Neuronal stem cell (in vitro differentiated cells): ENCODE measurements around the gene RPS28. TPM values are rescaled to one million over a fixed set of nuclear protein-coding genes. Genes with fewer than 3 reads are reported as not detected.
"Not testable (repeated sequence)": the region's sequence is repeated elsewhere in the genome, so short reads cannot be mapped to it uniquely, and the experiment has no call there.

ENCODE experiments used
- DNase-seq: peaks from one replicate; pipeline ENCODE4 v3.0.0-alpha.2; 2013; ENCODE audit warnings: low spot score
- H2AFZ ChIP-seq: one replicate; pipeline ENCODE4 v1.6.1; 2013; ENCODE audit warnings: mild to moderate bottlenecking, low read length, inconsistent platforms
- H2AK5ac ChIP-seq: 2 replicates; pipeline ENCODE4 v1.6.1; 2013; ENCODE audit warnings: low read depth, mild to moderate bottlenecking, inconsistent platforms, low read length, moderate library complexity, mixed read lengths
- H2BK120ac ChIP-seq: 2 replicates; pipeline ENCODE4 v1.6.1; 2013; ENCODE audit warnings: low read depth, mild to moderate bottlenecking, inconsistent platforms, low read length, moderate library complexity, mixed read lengths
- H2BK12ac ChIP-seq: one replicate; pipeline ENCODE4 v1.6.1; 2013; ENCODE audit warnings: low read length, inconsistent platforms
- H2BK15ac ChIP-seq: 2 replicates; pipeline ENCODE4 v1.6.1; 2013; ENCODE audit warnings: mild to moderate bottlenecking, low read length, inconsistent platforms, mixed read lengths
- H2BK5ac ChIP-seq: one replicate; pipeline ENCODE4 v1.6.1; 2013; ENCODE audit warnings: inconsistent platforms, mild to moderate bottlenecking, low read length, moderate library complexity
- H3K14ac ChIP-seq: one replicate; pipeline ENCODE4 v1.6.1; 2013; ENCODE audit warnings: low read length, inconsistent platforms
- H3K18ac ChIP-seq: 2 replicates; pipeline ENCODE4 v1.6.1; 2013; ENCODE audit warnings: low read length, inconsistent platforms
- H3K23ac ChIP-seq: 2 replicates; pipeline ENCODE4 v1.6.1; 2013; ENCODE audit warnings: low read depth, mild to moderate bottlenecking, mixed read lengths, low read length, inconsistent platforms; ENCODE audit not compliant: poor library complexity
- H3K27ac ChIP-seq: replicated peaks from 3 replicates; pipeline ENCODE4 v1.5.1; 2013; ENCODE audit warnings: low read length, inconsistent platforms
- H3K27me3 ChIP-seq, 3 experiments: 2 replicates each; pipeline ENCODE4 v1.6.1; 2013; ENCODE audit warnings: low read length in 3 of 3, mild to moderate bottlenecking in 2 of 3, inconsistent platforms in 1 of 3, low read depth in 1 of 3, mixed read lengths in 1 of 3, moderate library complexity in 1 of 3; ENCODE audit not compliant: control insufficient read depth in 3 of 3, insufficient read depth in 3 of 3
- H3K36me3 ChIP-seq, 2 donors: replicated peaks in 1 of 2; 2 replicates each; pipeline ENCODE4 v1.6.1; 2013; ENCODE audit warnings: low read length in 2 of 2; ENCODE audit not compliant: control insufficient read depth in 2 of 2, insufficient read depth in 2 of 2
- H3K4ac ChIP-seq: 2 replicates; pipeline ENCODE4 v1.6.1; 2013; ENCODE audit warnings: inconsistent platforms, mild to moderate bottlenecking, low read length, moderate library complexity
- H3K4me1 ChIP-seq, 2 donors: 1 replicate in 1 of 2; 2 replicates in 1 of 2; pipeline ENCODE4 v1.6.1; 2013; ENCODE audit warnings: low read length in 2 of 2, low read depth in 1 of 2; ENCODE audit not compliant: control insufficient read depth in 2 of 2, insufficient read depth in 1 of 2
- H3K4me2 ChIP-seq: one replicate; pipeline ENCODE4 v1.6.1; 2013; ENCODE audit warnings: mild to moderate bottlenecking, low read length, inconsistent platforms; ENCODE audit not compliant: insufficient read depth, poor library complexity, severe bottlenecking
- H3K4me3 ChIP-seq, 2 donors: 2 replicates each; pipeline ENCODE4 v1.5.1; 2013; ENCODE audit warnings: low read length in 2 of 2, mild to moderate bottlenecking in 2 of 2, inconsistent platforms in 1 of 2, moderate library complexity in 1 of 2
- H3K79me1 ChIP-seq: one replicate; pipeline ENCODE4 v1.6.1; 2013; ENCODE audit warnings: low read depth, mild to moderate bottlenecking, inconsistent platforms, low read length, moderate library complexity
- H3K9ac ChIP-seq: one replicate; pipeline ENCODE4 v1.6.1; 2013; ENCODE audit warnings: mild to moderate bottlenecking, low read depth, low read length, inconsistent platforms; ENCODE audit not compliant: poor library complexity
- H3K9me3 ChIP-seq, 2 donors: replicated peaks in 1 of 2; 2 replicates each; pipeline versions ENCODE3 to v1.6.1; 2013; ENCODE audit warnings: low read length in 2 of 2, mild to moderate bottlenecking in 2 of 2, inconsistent platforms in 1 of 2, low read depth in 1 of 2, mixed read lengths in 1 of 2, moderate library complexity in 1 of 2; ENCODE audit not compliant: control insufficient read depth in 2 of 2, insufficient read depth in 1 of 2
- H4K8ac ChIP-seq: one replicate; pipeline ENCODE4 v1.6.1; 2013; ENCODE audit warnings: low read depth, mild to moderate bottlenecking, inconsistent platforms, low read length, moderate library complexity
- H4K91ac ChIP-seq: one replicate; pipeline ENCODE4 v1.6.1; 2013; ENCODE audit warnings: low read length, low read depth, mild to moderate bottlenecking, inconsistent platforms; ENCODE audit not compliant: poor library complexity
- WGBS, 2 donors: extraction: QIAGEN DNeasy Blood & Tissue Kit; methylation state at CpG; one replicate each; pipeline ENCODE4 v1.1.7; 2013; ENCODE audit warnings: missing lambda C conversion rate in 2 of 2, mixed read lengths in 1 of 2; ENCODE audit not compliant: insufficient read length in 2 of 2, insufficient replicate concordance in 1 of 2; ENCODE audit errors: extremely low coverage in 2 of 2; 5-methylcytosine and 5-hydroxymethylcytosine counted together
- polyA plus RNA-seq, 2 experiments: library from polyadenylated mRNA; stranded (reverse); fragments of 200-250 nt; gene quantifications; one replicate each; pipeline ENCODE4 v1.2.3, GENCODE V29; 2013

RPS28 gene
- 2,413 TPM for polyA plus RNA-seq (2013, experiment 1 of 2)
- polyA plus RNA-seq (2013, experiment 2 of 2): 2,325 TPM

- WGBS, 2 donors: no CpG with 5 or more reads among the region's 72 CpGs
- Histone ChIP-seq H3K4ac (no peak within 1 kb of the TSS), H3K18ac (peak within 1 kb of the TSS; percentile 93), H3K36me3 (peaks cover 13 to 41% of the 10 kb centered on the region in 2 donors), H2AFZ (peak within 1 kb of the TSS; percentile 77), H3K4me1 (peaks cover 9 to 12% of the 10 kb centered on the region in 2 donors), H2BK15ac (peak within 1 kb of the TSS; percentile 28), H3K23ac (peak within 1 kb of the TSS; percentile 100), H3K27ac (no peak within 1 kb of the TSS), H2BK5ac (peak within 1 kb of the TSS; percentile 77), H3K9me3 (no peaks in the 10 kb centered on the region), H3K4me3 (peak within 1 kb of the TSS; percentile 89 to 91), H2AK5ac (peak within 1 kb of the TSS; percentile 90), H2BK12ac (no peak within 1 kb of the TSS), H2BK120ac (no peak within 1 kb of the TSS), H3K14ac (peak within 1 kb of the TSS; percentile 40), H3K9ac (peak within 1 kb of the TSS; percentile 89), H4K91ac (no peak within 1 kb of the TSS), H4K8ac (peak within 1 kb of the TSS; percentile 20), H3K4me2 (peak within 1 kb of the TSS; percentile 86), H3K79me1 (peaks cover 20% of the 10 kb centered on the region), H3K27me3 (no peaks in the 10 kb centered on the region)
- peak; percentile 97 for DNase-seq
These were observed at the start of gene RPS28, which contains the start of gene NDUFA7 for GRCh38 chr19:8321067-8321985. TSS of gene RPS28 (plus strand) at chr19:8321496. CDS start at chr19:8321531, 35 bp downstream. TSS of gene NDUFA7 (minus strand) at chr19:8321375. CDS start at chr19:8321358, 17 bp downstream.

- H3K9ac ChIP-seq, H2BK120ac ChIP-seq, H4K91ac ChIP-seq, H4K8ac ChIP-seq, DNase-seq, H3K4ac ChIP-seq, H2AFZ ChIP-seq, H3K4me3 ChIP-seq, H3K14ac ChIP-seq, H2BK15ac ChIP-seq, H2BK12ac ChIP-seq, H3K4me1 ChIP-seq, H3K27ac ChIP-seq, H3K4me2 ChIP-seq, H3K36me3 ChIP-seq, H3K18ac ChIP-seq, H3K27me3 ChIP-seq, H3K23ac ChIP-seq, H2BK5ac ChIP-seq, H3K9me3 ChIP-seq, H2AK5ac ChIP-seq, H3K79me1 ChIP-seq: not testable (repeated sequence)
- no CpG with 5 or more reads among the region's 9 CpGs for WGBS, 2 donors
These were observed 44.8 kb upstream of the RPS28 start for GRCh38 chr19:8276508-8276907.

GRCh38 chr19:8291337-8291736 lies 30.0 kb upstream of the RPS28 start:
- not testable (repeated sequence) for H2BK120ac ChIP-seq, H3K4me3 ChIP-seq, H3K9me3 ChIP-seq, H2AFZ ChIP-seq, H2BK15ac ChIP-seq, H3K14ac ChIP-seq, H4K91ac ChIP-seq, H2BK5ac ChIP-seq, H3K36me3 ChIP-seq, H3K27me3 ChIP-seq, H3K4ac ChIP-seq, DNase-seq, H3K27ac ChIP-seq, H3K4me2 ChIP-seq, H3K23ac ChIP-seq, H3K9ac ChIP-seq, H3K4me1 ChIP-seq, H4K8ac ChIP-seq, H2AK5ac ChIP-seq, H3K18ac ChIP-seq, H2BK12ac ChIP-seq, H3K79me1 ChIP-seq
- no CpG with 5 or more reads among the region's 9 CpGs for WGBS, 2 donors

GRCh38 chr19:8302357-8302691 lies 19.0 kb upstream of the RPS28 start:
- no CpG with 5 or more reads among the region's 11 CpGs for WGBS, 2 donors
- H4K8ac ChIP-seq: no peak overlapping the region
- no peak overlapping the region for H3K18ac ChIP-seq
- H3K36me3 ChIP-seq: peaks cover 4 to 20% of the 10 kb centered on the region in 2 donors
- no peak overlapping the region for H3K4me3 ChIP-seq
- no peak overlapping the region for H3K14ac ChIP-seq
- no peak overlapping the region for H3K4me2 ChIP-seq
- no peak overlapping the region for H2BK12ac ChIP-seq
- H2BK120ac ChIP-seq: no peak overlapping the region
- H3K23ac ChIP-seq: peak overlapping the region; percentile 55
- no peaks in the 10 kb centered on the region for H3K27me3 ChIP-seq
- no peak overlapping the region for H2AFZ ChIP-seq
- no peak overlapping the region for H2BK15ac ChIP-seq
- no peak overlapping the region for H2BK5ac ChIP-seq
- H3K79me1 ChIP-seq: peaks cover 3% of the 10 kb centered on the region
- H3K4ac ChIP-seq: no peak overlapping the region
- no peak overlapping the region for H4K91ac ChIP-seq
- peaks cover 0 to 1% of the 10 kb centered on the region in 2 donors for H3K9me3 ChIP-seq
- no peak overlapping the region for H3K9ac ChIP-seq
- no peak overlapping the region for H2AK5ac ChIP-seq
- no peak for DNase-seq
- no peak overlapping the region for H3K27ac ChIP-seq
- H3K4me1 ChIP-seq: peaks cover 3 to 5% of the 10 kb centered on the region in 2 donors
